ENCODE measurements around the gene PPM1J. TPM values are rescaled to one million over a fixed set of nuclear protein-coding genes. Genes with fewer than 3 reads are reported as not detected.

Gene PPM1J
- total and polyA plus RNA-seq, 2 of the 13 experiments (the other 11 are each of a cell fraction or from before 2014, with no cell fraction given), result 0.07 to 0.22 TPM

DNA sequence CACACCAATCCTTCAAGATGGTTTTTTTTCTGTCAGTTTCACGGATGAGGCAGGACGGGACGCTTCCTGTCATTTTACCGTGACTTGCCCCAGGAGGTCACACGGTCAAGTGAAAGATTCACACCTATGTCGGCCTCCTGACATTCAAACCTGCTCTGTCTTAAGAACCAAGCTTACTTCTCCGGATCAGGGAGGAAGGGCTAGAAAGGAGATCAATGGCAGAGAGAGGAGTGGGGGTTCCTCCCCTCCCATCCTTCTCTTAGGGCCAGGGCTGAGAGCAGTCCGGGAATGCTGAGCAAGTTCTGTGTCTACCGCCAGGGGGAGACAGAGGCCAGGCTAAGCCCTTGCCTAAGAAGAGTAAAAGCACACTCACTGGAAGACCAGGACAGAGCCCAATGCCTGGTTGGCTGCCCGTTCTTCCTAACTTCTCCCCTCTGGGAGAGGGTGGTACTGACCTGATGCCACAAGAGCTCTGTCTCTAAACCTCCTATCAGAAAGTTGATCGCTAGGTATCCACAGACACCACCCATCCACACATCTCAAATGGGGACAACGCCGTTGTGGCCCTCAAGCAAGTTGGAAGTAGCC lies 1.1 kb upstream of the PPM1J start:
- peak overlapping the region; percentile 24 for H3K9ac ChIP-seq (ENCODE audit: insufficient read depth, low read depth, low read length)
- POLR2A ChIA-PET, result interaction anchor here (1.0 to 1.9 kb wide), 6 partner anchors 11 to 356 kb away, joined by 4 to 15 read pairs (median 6); partner anchors contain the start of gene MOV10
- peak; percentile 77 for DNase-seq (ENCODE audit: low spot score)
- in situ Hi-C loops (cut with HindIII; ENCODE audit: extremely low pct_ligation_motif_present, low pct_unique_long_range_greater_than_20kb), result loop anchor here (5.0 to 25.0 kb wide), 2 partner anchors 91 to 321 kb away; no protein-coding TSS in a partner anchor
- H2AFZ ChIP-seq (ENCODE audit: low read length), result peak overlapping the region; percentile 45
- peaks cover 30% of the 10 kb centered on the region for H3K4me1 ChIP-seq (ENCODE audit: insufficient read depth, low read length)
- H3K27me3 ChIP-seq (ENCODE audit: control insufficient read depth in 1 of 2, insufficient read depth in 2 of 2, low read length in 2 of 2), result peaks cover 9 to 58% of the 10 kb centered on the region in 2 experiments
- peak; percentile 85 for ATAC-seq
- H4K20me1 ChIP-seq (ENCODE audit: insufficient read depth, low read length), result peaks cover 5% of the 10 kb centered on the region; the same call in 1 of the 2 replicates
- no peaks in the 10 kb centered on the region for H3K36me3 ChIP-seq (replicated peaks in 1 of 2; ENCODE audit: control insufficient read depth in 1 of 2, insufficient read depth in 2 of 2, low read length in 2 of 2)
- CTCF ChIA-PET (ENCODE audit: low intra/inter-chr PET ratio, low total read pairs), result interaction anchor here (0.8 to 1.9 kb wide), 6 partner anchors 87 to 327 kb away, joined by 3 to 37 read pairs (median 3); no protein-coding TSS in a partner anchor
- H3K4me3 ChIP-seq (replicated peaks in 1 of 3; ENCODE audit: insufficient read depth in 1 of 3, low read depth in 2 of 3, low read length in 3 of 3), result peak overlapping the region; percentile 58 to 75 (median 59)
- no TSS peak for BruUV-seq (replicated peaks)
- no peak overlapping the region for H3K27ac ChIP-seq (ENCODE audit: extremely low read length, insufficient read depth, low read length)
- no peaks in the 10 kb centered on the region for H3K79me2 ChIP-seq (ENCODE audit: insufficient read depth, low read length)
- peak; percentile 82 for FAIRE-seq
- WGBS (ENCODE audit: low lambda C conversion rate), result 17% methylated on average over 13 of the region's 13 CpGs
- H3K4me2 ChIP-seq (ENCODE audit: low read depth, low read length), result peak overlapping the region; percentile 97
- no peaks in the 10 kb centered on the region for H3K9me3 ChIP-seq (ENCODE audit: low read length)
- intact Hi-C loops (cut with micrococcal nuclease; ENCODE audit: unreplicated experiment), result loop anchor here (1.0 to 5.0 kb wide), 4 partner anchors 88 to 326 kb away; partner anchors contain the start of gene SLC16A1
- TF ChIP-seq, protein P1, sequence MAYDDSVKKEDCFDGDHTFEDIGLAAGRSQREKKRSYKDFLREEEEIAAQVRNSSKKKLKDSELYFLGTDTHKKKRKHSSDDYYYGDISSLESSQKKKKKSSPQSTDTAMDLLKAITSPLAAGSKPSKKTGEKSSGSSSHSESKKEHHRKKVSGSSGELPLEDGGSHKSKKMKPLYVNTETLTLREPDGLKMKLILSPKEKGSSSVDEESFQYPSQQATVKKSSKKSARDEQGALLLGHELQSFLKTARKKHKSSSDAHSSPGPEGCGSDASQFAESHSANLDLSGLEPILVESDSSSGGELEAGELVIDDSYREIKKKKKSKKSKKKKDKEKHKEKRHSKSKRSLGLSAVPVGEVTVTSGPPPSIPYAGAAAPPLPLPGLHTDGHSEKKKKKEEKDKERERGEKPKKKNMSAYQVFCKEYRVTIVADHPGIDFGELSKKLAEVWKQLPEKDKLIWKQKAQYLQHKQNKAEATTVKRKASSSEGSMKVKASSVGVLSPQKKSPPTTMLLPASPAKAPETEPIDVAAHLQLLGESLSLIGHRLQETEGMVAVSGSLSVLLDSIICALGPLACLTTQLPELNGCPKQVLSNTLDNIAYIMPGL (CRISPR knock-in tag; IDR thresholded peaks at IDR 0.05; ENCODE audit: borderline replicate concordance in 1 of 2, low read depth in 1 of 2), result peak; percentile 67 to 80; a peak in 3 of 4 replicates
- TF ChIP-seq, protein P2, sequence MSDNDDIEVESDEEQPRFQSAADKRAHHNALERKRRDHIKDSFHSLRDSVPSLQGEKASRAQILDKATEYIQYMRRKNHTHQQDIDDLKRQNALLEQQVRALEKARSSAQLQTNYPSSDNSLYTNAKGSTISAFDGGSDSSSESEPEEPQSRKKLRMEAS (IDR thresholded peaks at IDR 0.05), result no peak
- TF ChIP-seq, protein P3, sequence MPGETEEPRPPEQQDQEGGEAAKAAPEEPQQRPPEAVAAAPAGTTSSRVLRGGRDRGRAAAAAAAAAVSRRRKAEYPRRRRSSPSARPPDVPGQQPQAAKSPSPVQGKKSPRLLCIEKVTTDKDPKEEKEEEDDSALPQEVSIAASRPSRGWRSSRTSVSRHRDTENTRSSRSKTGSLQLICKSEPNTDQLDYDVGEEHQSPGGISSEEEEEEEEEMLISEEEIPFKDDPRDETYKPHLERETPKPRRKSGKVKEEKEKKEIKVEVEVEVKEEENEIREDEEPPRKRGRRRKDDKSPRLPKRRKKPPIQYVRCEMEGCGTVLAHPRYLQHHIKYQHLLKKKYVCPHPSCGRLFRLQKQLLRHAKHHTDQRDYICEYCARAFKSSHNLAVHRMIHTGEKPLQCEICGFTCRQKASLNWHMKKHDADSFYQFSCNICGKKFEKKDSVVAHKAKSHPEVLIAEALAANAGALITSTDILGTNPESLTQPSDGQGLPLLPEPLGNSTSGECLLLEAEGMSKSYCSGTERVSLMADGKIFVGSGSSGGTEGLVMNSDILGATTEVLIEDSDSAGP (CRISPR knock-in tag; IDR thresholded peaks at IDR 0.05; ENCODE audit: borderline replicate concordance), result peak; percentile 17
- TF ChIP-seq, protein P4, sequence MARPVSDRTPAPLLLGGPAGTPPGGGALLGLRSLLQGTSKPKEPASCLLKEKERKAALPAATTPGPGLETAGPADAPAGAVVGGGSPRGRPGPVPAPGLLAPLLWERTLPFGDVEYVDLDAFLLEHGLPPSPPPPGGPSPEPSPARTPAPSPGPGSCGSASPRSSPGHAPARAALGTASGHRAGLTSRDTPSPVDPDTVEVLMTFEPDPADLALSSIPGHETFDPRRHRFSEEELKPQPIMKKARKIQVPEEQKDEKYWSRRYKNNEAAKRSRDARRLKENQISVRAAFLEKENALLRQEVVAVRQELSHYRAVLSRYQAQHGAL (CRISPR knock-in tag; IDR thresholded peaks at IDR 0.05; ENCODE audit: not compliant biosample characterization), result no peak
- TF ChIP-seq TEAD3 (CRISPR knock-in tag; optimal IDR thresholded peaks at IDR 0.05; ENCODE audit: borderline replicate concordance), result peak; percentile 81
- TF ChIP-seq ZNF839 (CRISPR knock-in tag; IDR thresholded peaks at IDR 0.05; ENCODE audit: borderline replicate concordance), result no peak
- no peak for TF ChIP-seq NKX3-1 (CRISPR knock-in tag; IDR thresholded peaks at IDR 0.05)
- no peak for TF ChIP-seq NFE2L1 (CRISPR knock-in tag; IDR thresholded peaks at IDR 0.05; ENCODE audit: borderline replicate concordance)
- 0 out of 2 replicates have a peak, but pooled peaks have one; percentile 19 for TF ChIP-seq NRL (CRISPR knock-in tag; IDR thresholded peaks at IDR 0.05; ENCODE audit: borderline replicate concordance)
- TF ChIP-seq ZNF350 (CRISPR knock-in tag; IDR thresholded peaks at IDR 0.05; ENCODE audit: borderline replicate concordance, low read depth), result peak; percentile 38; the same call in 1 of the 2 replicates
- TF ChIP-seq, protein P5, sequence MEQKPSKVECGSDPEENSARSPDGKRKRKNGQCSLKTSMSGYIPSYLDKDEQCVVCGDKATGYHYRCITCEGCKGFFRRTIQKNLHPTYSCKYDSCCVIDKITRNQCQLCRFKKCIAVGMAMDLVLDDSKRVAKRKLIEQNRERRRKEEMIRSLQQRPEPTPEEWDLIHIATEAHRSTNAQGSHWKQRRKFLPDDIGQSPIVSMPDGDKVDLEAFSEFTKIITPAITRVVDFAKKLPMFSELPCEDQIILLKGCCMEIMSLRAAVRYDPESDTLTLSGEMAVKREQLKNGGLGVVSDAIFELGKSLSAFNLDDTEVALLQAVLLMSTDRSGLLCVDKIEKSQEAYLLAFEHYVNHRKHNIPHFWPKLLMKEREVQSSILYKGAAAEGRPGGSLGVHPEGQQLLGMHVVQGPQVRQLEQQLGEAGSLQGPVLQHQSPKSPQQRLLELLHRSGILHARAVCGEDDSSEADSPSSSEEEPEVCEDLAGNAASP (CRISPR knock-in tag; IDR thresholded peaks at IDR 0.05; ENCODE audit: borderline replicate concordance), result peak; percentile 32; the same call in 1 of the 2 replicates
- TF ChIP-seq ZNF713 (CRISPR knock-in tag; IDR thresholded peaks at IDR 0.05), result no peak
- no peak for TF ChIP-seq ZNF569 (CRISPR knock-in tag; IDR thresholded peaks at IDR 0.05; ENCODE audit: borderline replicate concordance)
- no peak for TF ChIP-seq EP300 (IDR thresholded peaks at IDR 0.05; ENCODE audit: low read depth in 2 of 2, low read length in 2 of 2)
- TF ChIP-seq EP300 (CRISPR knock-in tag; IDR thresholded peaks at IDR 0.05; ENCODE audit: borderline replicate concordance), result no peak
- TF ChIP-seq ZBTB7B (CRISPR knock-in tag; IDR thresholded peaks at IDR 0.05), result 0 out of 2 replicates have a peak, but pooled peaks have one; percentile 44

All from HepG2 (cell line).